Measurements from ENCODE around the gene RPL18.
A peak's percentile ranks its signal among the peaks of the same experiment; 100 is the strongest.
"Not testable (repeated sequence)": the region's sequence is repeated elsewhere in the genome, so short reads cannot be mapped to it uniquely, and the experiment has no call there.

The RPL18 gene

GRCh38 chr19:48611872-48612271 is 7.1 kb downstream of the RPL18 start:
- no peak for DNase-seq

- DNase-seq: no peak
Measured at GRCh38 chr19:48609571-48610108, 9.3 kb downstream of the RPL18 start.

- DNase-seq: peak in 1 of 2 donors; percentile 43
Measured at GRCh38 chr19:48608798-48609263, 10.1 kb downstream of the RPL18 start.

- no peak for DNase-seq
Measured at GRCh38 chr19:48607359-48607755, 11.6 kb downstream of the RPL18 start.

GRCh38 chr19:48606463-48607358 is 12.3 kb downstream of the RPL18 start, which contains the start of gene SPACA4:
Gene SPACA4, plus strand, starts transcription at chr19:48606742. Its CDS starts 237 bp downstream, at chr19:48606979.
- DNase-seq: no peak

GRCh38 chr19:48603850-48604249 is 15.1 kb downstream of the RPL18 start:
- no peak for DNase-seq

GRCh38 chr19:48603449-48603848 is 15.5 kb downstream of the RPL18 start:
- no peak for DNase-seq

GRCh38 chr19:48603001-48603400 is 16.0 kb downstream of the RPL18 start:
- no peak for DNase-seq

GRCh38 chr19:48600679-48601417 is 18.1 kb downstream of the RPL18 start:
- DNase-seq: no peak

- DNase-seq: no peak
Measured at GRCh38 chr19:48598996-48599700, 19.8 kb downstream of the RPL18 start.

- no peak for DNase-seq
Measured at GRCh38 chr19:48596679-48597465, 22.1 kb downstream of the RPL18 start.

GRCh38 chr19:48596237-48596636 is 22.7 kb downstream of the RPL18 start:
- no peak for DNase-seq

GRCh38 chr19:48595833-48596232 is 23.1 kb downstream of the RPL18 start:
- no peak for DNase-seq

GRCh38 chr19:48595171-48595570 is 23.8 kb downstream of the RPL18 start:
- DNase-seq: no peak

GRCh38 chr19:48591021-48591420 is 28.0 kb downstream of the RPL18 start:
- no peak for DNase-seq

- peak; percentile 86 to 88 for DNase-seq
Measured at GRCh38 chr19:48588670-48589401, 30.1 kb downstream of the RPL18 start.

GRCh38 chr19:48587387-48587786 is 31.6 kb downstream of the RPL18 start:
- no peak for DNase-seq

GRCh38 chr19:48582168-48582567 is 36.8 kb downstream of the RPL18 start:
- DNase-seq: no peak

GRCh38 chr19:48578891-48579290 is 40.1 kb downstream of the RPL18 start:
- no peak for DNase-seq

GRCh38 chr19:48577908-48578307 is 41.1 kb downstream of the RPL18 start:
- DNase-seq: not testable (repeated sequence)

GRCh38 chr19:48575931-48576622 is 42.9 kb downstream of the RPL18 start:
- DNase-seq: no peak
